ENCODE data around the gene CLCN7. TPM values are rescaled to one million over a fixed set of nuclear protein-coding genes. Genes with fewer than 3 reads are reported as not detected.

CLCN7 gene, protein sequence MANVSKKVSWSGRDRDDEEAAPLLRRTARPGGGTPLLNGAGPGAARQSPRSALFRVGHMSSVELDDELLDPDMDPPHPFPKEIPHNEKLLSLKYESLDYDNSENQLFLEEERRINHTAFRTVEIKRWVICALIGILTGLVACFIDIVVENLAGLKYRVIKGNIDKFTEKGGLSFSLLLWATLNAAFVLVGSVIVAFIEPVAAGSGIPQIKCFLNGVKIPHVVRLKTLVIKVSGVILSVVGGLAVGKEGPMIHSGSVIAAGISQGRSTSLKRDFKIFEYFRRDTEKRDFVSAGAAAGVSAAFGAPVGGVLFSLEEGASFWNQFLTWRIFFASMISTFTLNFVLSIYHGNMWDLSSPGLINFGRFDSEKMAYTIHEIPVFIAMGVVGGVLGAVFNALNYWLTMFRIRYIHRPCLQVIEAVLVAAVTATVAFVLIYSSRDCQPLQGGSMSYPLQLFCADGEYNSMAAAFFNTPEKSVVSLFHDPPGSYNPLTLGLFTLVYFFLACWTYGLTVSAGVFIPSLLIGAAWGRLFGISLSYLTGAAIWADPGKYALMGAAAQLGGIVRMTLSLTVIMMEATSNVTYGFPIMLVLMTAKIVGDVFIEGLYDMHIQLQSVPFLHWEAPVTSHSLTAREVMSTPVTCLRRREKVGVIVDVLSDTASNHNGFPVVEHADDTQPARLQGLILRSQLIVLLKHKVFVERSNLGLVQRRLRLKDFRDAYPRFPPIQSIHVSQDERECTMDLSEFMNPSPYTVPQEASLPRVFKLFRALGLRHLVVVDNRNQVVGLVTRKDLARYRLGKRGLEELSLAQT
- total RNA-seq, result 50.6 and 80.9 TPM in 2 replicates

DNA sequence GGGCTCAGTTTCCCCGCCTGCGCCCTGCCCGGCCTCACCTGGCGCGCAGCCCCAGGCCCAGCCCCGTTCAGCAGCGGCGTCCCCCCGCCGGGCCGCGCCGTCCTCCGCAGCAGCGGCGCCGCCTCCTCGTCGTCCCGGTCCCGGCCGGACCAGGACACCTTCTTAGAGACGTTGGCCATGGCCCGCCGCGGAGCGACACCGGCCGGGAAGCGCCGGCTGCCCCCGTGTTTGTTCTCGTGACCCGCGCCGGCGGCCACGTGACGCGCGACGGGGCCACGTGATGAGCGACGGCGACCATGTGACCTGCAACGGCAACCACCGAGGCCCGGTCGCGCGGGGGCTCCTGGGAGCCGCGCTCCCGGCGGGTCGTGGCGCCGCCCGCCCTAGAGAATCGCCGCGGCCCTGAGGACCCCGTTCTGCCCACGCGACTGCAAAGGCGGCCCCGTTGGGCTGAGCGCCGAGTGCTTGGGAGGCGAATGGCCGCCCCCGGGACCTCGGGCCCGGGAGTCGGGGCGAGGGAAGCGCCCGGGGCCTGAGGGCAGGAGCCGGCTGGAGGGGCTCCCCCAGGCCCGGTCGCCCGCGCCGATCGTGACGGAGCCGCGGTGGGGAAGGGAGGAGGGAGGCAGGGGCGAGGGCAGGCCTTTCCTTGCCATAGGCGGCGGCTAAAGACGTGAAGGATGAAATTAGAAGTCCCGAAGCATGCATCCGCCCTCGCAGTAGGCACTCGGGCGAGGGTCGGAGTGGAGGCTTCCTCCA lies at the start of gene CLCN7:
Gene CLCN7, minus strand, starts transcription at position 233 of the 756 bp plus-strand sequence. Its CDS starts 54 bp downstream, at position 179.

DNA sequence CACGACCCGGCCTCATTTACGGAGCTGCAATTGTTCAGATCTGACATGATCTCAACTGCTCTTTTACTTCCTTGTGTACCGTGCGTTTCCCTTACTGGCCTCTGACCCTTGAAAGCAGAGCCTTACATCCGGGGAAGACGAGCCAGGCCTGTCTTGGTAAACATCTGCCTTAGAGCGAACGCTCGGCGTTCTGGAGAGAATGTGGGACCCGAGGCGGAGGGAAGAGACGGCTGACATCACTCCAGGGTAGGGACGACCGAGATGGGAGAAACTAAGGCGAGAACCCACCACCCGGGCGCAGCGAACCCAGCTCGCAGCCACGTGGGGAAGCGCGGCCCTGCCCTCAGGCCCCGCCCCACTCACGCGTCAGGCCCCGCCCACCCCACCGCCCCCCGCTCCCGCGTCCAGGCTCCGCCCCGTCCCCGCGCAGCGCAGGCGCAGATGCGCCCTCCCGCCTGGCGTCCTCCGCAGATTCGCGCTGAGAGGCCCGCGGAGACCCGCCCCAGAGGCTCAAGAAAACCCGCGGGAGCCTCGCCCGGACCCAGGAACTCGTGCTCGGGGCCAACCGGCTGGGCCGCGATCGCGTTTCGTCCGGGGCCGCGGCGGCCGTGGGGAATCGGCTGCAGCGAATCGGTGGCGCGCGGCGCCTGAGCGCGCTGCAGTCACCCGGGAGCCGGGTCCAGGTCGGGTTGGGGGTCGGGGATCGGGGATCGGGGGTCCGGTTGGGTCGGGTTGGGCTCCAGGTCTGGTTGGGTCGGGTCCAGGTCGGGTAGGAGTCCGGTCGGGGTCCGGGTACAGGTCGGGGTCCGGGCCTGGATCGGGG lies 18.3 kb upstream of the CLCN7 start, which contains the start of gene TELO2:
Gene TELO2, plus strand, starts transcription at position 438 of the 823 bp plus-strand sequence. CDS start 922 bp downstream, outside the sequence.

DNA sequence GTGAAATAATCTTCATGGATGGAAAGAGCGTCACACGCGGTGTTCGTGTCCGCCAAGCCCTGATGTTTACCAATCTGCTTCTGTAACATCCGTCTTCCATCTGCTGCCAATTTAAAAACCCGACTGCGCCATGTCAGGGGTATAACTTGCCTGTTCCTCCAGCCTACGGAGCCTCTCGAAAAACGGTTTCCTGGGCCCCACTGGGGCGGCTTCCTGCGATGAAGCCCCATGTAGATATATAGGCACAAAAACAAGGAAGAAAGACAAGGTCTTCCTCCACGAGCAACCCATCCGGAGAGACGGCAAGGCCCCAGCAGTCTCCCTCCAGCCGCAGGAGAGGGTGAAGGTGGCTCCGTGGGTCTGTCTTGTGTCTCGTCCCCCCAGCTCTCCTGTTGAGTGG lies 13.8 kb upstream of the CLCN7 start, which contains the start of gene PTX4:
Gene PTX4, minus strand, starts transcription at position 326 of the 400 bp plus-strand sequence. Its CDS starts 35 bp downstream, at position 291.

DNA sequence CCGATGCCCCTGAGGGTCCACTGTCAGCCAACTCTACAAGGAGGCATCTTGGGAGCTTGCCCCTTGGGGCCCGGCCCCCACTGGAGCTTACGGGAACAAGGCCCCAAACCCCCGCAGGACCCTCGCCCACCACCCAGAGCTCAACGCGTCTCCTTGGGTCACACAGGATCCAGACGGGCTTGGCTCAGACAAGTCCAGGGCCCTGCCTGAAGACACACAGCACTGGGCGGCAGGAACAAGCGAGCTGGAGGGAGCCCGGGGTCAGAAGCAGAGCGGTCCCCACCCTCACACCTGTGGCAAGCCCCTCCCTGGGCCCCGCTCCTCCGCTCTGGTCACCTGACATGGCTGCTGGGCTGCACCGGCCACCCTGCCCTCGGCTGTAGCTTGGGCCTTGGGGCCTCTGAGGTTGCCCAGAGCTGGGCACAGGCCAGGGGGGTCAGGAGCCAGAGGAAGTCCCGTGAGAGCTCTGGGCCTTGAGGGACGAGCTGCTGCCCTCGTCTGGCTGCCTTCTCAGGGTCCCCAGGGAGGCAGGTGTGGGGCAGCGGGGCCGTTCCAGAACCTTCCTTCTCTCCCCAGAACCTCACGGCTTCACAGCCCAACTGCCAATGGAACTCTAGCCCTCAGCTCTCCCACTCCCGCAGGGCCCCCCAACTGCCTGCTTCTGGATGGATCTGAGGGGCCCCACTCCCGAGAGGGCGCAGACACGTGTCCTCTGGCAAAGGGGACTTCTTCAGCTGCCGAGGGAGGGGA lies 30.7 kb downstream of the CLCN7 start, which contains the start of gene CCDC154:
Gene CCDC154, minus strand, starts transcription at position 577 of the 750 bp plus-strand sequence. Its CDS starts 234 bp downstream, at position 343.

DNA sequence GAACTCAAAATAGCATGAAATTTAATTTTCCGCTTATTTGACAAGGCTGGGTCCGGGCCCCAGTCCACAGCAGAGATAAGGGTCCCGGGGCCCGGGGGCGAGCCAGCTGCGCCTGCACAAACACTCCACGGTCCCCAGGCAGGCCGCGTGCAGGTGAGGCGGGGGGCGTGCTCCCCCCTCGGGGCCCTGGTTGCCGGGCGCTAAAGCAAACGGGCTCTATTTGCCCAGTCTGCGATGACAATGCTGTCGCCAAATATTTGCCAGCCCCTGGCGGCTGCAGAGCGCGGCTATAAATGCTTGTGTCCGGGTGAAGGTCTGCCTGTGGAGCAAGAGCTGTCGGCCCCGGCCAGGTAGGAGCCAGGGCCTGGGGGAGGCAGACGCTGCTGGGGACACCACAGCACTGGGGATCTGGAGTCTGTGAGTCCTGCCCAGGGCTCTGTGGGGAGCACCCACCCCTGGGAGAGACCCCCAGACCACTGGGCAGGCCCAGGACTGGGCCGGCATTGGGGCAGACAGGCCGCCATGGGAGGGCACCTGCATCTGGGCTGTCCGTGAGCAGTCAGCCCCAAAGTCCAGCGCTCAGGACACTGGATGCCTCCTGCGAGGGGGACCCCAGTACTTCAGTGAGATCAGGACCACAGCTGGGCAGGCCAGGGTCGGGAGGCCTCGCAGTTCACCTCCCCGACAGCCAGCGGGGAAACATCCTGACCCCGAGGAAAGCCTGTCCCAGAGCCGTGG lies 43.9 kb downstream of the CLCN7 start, which contains the start of gene PERCC1:
Gene PERCC1, plus strand, starts transcription at position 320 of the 738 bp plus-strand sequence. CDS start 1,516 bp downstream, outside the sequence.

DNA sequence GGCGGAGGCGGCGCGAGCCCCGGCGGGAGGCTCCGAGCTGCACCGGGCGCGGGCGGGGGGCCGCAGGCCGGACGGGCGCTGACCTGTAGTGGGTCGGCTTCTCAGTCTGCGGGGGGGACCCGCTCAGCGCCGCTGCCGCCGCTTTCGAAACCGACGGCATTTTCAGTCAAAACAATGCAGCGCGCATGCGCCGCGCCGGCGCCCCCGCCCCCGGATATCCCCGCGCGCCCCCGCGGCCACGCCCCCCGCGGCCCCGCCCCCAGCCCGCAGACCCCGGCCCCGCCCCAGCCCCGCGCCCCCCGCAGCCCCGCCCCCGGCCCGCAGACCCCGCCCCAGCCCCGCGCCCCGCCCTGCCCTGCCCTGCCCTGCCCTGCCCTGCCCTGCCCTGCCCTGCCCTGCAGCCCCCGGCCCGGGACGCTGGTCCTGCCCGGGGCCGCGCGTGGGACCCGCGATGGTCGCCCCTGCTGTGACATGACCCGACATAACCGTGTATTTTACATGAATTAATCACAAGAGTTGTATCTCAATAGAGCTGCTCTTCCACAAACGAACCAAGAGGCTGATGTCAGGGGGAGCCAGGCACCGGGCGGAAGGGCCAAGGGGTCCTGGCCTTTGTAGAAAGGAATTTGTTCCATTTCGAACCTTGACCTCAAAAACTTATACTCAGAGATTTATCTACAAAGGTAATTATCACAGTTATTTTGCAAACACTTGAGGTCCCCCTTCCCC lies 60.1 kb downstream of the CLCN7 start, which contains the start of gene UNKL:
Gene UNKL, minus strand, starts transcription at position 173 of the 729 bp plus-strand sequence. Its CDS starts 13 bp downstream, at position 160.

Other genes with a start within 250 kb of the CLCN7 start
- not detected in 2 replicates for gene TPSG1, start 249.8 kb downstream of the CLCN7 start, total RNA-seq
- gene TPSB2, start 244.8 kb downstream of the CLCN7 start, total RNA-seq, result not detected in 2 replicates
- not detected in 2 replicates for gene TPSAB1, start 234.3 kb downstream of the CLCN7 start, total RNA-seq
- not detected in 2 replicates for gene TPSD1, start 219.0 kb downstream of the CLCN7 start, total RNA-seq
- gene UBE2I, start 165.4 kb downstream of the CLCN7 start, total RNA-seq, result 45.4 and 62.9 TPM in 2 replicates
- gene BAIAP3, start 141.4 kb downstream of the CLCN7 start, total RNA-seq, result 0.38 and 0.56 TPM in 2 replicates
- 60.6 and 112 TPM in 2 replicates for gene TSR3, start 123.2 kb downstream of the CLCN7 start, total RNA-seq
- gene GNPTG, start 123.1 kb downstream of the CLCN7 start, total RNA-seq, result 23.6 and 69.1 TPM in 2 replicates
- 7.6 and 9.8 TPM in 2 replicates for gene UNKL, start 60.3 kb downstream of the CLCN7 start, total RNA-seq
- gene UQCC4, start 54.3 kb downstream of the CLCN7 start, total RNA-seq, result 9.0 and 21.1 TPM in 2 replicates
- gene PERCC1, start 44.0 kb downstream of the CLCN7 start, total RNA-seq, result not detected in 2 replicates
- gene CCDC154, start 30.5 kb downstream of the CLCN7 start, total RNA-seq, result 1.4 TPM in 1 of 2 replicates, not detected in the other
- gene PTX4, start 13.9 kb upstream of the CLCN7 start, total RNA-seq, result 0.19 TPM in 1 of 2 replicates, not detected in the other
- gene TELO2, start 18.3 kb upstream of the CLCN7 start, total RNA-seq, result 9.0 and 18.8 TPM in 2 replicates
- gene TMEM204, start 58.6 kb upstream of the CLCN7 start, total RNA-seq, result 17.5 and 21.1 TPM in 2 replicates
- 18.2 and 25.9 TPM in 2 replicates for gene IFT140, start 137.0 kb upstream of the CLCN7 start, total RNA-seq
- gene CRAMP1, start 137.3 kb upstream of the CLCN7 start, total RNA-seq, result 3.7 and 5.2 TPM in 2 replicates
- 52.3 and 55.0 TPM in 2 replicates for gene JPT2, start 203.3 kb upstream of the CLCN7 start, total RNA-seq
- 25.7 and 46.2 TPM in 2 replicates for gene MAPK8IP3, start 231.2 kb upstream of the CLCN7 start, total RNA-seq